Ovary (tissue), 3 donors: ENCODE measurements around the gene CGB7.
"Not testable (repeated sequence)": the region's sequence is repeated elsewhere in the genome, so short reads cannot be mapped to it uniquely, and the experiment has no call there.

Source experiments
- CTCF ChIP-seq, 3 donors: fragments of 450-650 bp in 2 of 3; fragments of 200-600 bp in 1 of 3; IDR thresholded peaks; one replicate each; pipeline versions ENCODE4 v1.5.1 to v1.8.0; 2016 to 2022; ENCODE audit warnings: antibody characterized with exemption in 3 of 3, mild to moderate bottlenecking in 1 of 3
- EP300 ChIP-seq: sonication (generic); formaldehyde crosslinking; IDR thresholded peaks from one replicate; pipeline ENCODE4 v1.6.1; 2017; ENCODE audit warnings: antibody characterized with exemption
- POLR2A ChIP-seq: fragments of 450-650 bp; IDR thresholded peaks from one replicate; pipeline ENCODE4 v1.6.1; 2017; ENCODE audit warnings: antibody characterized with exemption, mild to moderate bottlenecking, moderate library complexity
- donor health status: DM: no; HTN: no; CAD: no.

- not testable (repeated sequence) for TF ChIP-seq POLR2A; CTCF (IDR thresholded peaks at IDR 0.05); EP300
Measured at GRCh38 chr19:49049834-49050233, 7.7 kb downstream of the CGB7 start.
